ENCODE results near the gene OR4D6.
"Not testable (repeated sequence)": the region's sequence is repeated elsewhere in the genome, so short reads cannot be mapped to it uniquely, and the experiment has no call there.

Gene OR4D6

GRCh38 chr11:59437770-59438169 is 19.0 kb upstream of the OR4D6 start:
- Histone ChIP-seq H3K4me1 (ENCODE audit: insufficient read depth, low read length) (no peaks in the 10 kb centered on the region; the same call in 1 of the 2 replicates), H3K27me3 (ENCODE audit: insufficient read depth, low read length) (no peaks in the 10 kb centered on the region), H3K36me3 (ENCODE audit: insufficient read depth, low read depth, low read length) (no peaks in the 10 kb centered on the region)

GRCh38 chr11:59445624-59446023 is 11.1 kb upstream of the OR4D6 start:
- H3K27ac ChIP-seq (ENCODE audit: low read length); H3K4me3 ChIP-seq (ENCODE audit: low read length); H3K27me3 ChIP-seq (ENCODE audit: insufficient read depth, low read length); H3K4me1 ChIP-seq (ENCODE audit: insufficient read depth, low read length); H3K36me3 ChIP-seq (ENCODE audit: insufficient read depth, low read depth, low read length); H3K9ac ChIP-seq (ENCODE audit: low read depth, low read length); H3K9me3 ChIP-seq (ENCODE audit: insufficient read depth, low read depth, low read length): not testable (repeated sequence)

More at GRCh38 chr11:59437770-59438169, 19.0 kb upstream of the OR4D6 start:
- Histone ChIP-seq H3K9ac (ENCODE audit: low read depth, low read length) (no peak overlapping the region), H3K9me3 (ENCODE audit: insufficient read depth, low read depth, low read length) (no peaks in the 10 kb centered on the region), H3K4me3 (ENCODE audit: low read length) (no peak overlapping the region), H3K27ac (ENCODE audit: low read length) (no peak overlapping the region)

GRCh38 chr11:59448484-59448883 is 8.3 kb upstream of the OR4D6 start:
- Histone ChIP-seq H3K36me3 (ENCODE audit: insufficient read depth, low read depth, low read length) (no peaks in the 10 kb centered on the region), H3K4me1 (ENCODE audit: insufficient read depth, low read length) (no peaks in the 10 kb centered on the region), H3K27me3 (ENCODE audit: insufficient read depth, low read length) (no peaks in the 10 kb centered on the region), H3K4me3 (ENCODE audit: low read length) (no peak overlapping the region), H3K9ac (ENCODE audit: low read depth, low read length) (no peak overlapping the region), H3K27ac (ENCODE audit: low read length) (no peak overlapping the region), H3K9me3 (ENCODE audit: insufficient read depth, low read depth, low read length) (peaks cover 3% of the 10 kb centered on the region; the same call in 1 of the 2 replicates)

- H3K36me3 ChIP-seq (ENCODE audit: insufficient read depth, low read depth, low read length), result no peaks in the 10 kb centered on the region
- no peak overlapping the region for H3K4me3 ChIP-seq (ENCODE audit: low read length)
- H3K9ac ChIP-seq (ENCODE audit: low read depth, low read length), result no peak overlapping the region
- H3K4me1 ChIP-seq (ENCODE audit: insufficient read depth, low read length), result peaks cover 3% of the 10 kb centered on the region; the same call in 1 of the 2 replicates
- no peak overlapping the region for H3K27ac ChIP-seq (ENCODE audit: low read length)
- H3K9me3 ChIP-seq (ENCODE audit: insufficient read depth, low read depth, low read length), result no peaks in the 10 kb centered on the region
- H3K27me3 ChIP-seq (ENCODE audit: insufficient read depth, low read length), result no peaks in the 10 kb centered on the region
Observed at GRCh38 chr11:59459916-59460315, 3.2 kb downstream of the OR4D6 start.

- H3K36me3 ChIP-seq (ENCODE audit: insufficient read depth, low read depth, low read length), result no peaks in the 10 kb centered on the region
- no peak overlapping the region for H3K27ac ChIP-seq (ENCODE audit: low read length)
- H3K27me3 ChIP-seq (ENCODE audit: insufficient read depth, low read length), result no peaks in the 10 kb centered on the region
- no peak overlapping the region for H3K9ac ChIP-seq (ENCODE audit: low read depth, low read length)
- no peaks in the 10 kb centered on the region for H3K4me1 ChIP-seq (ENCODE audit: insufficient read depth, low read length)
- no peak overlapping the region for H3K4me3 ChIP-seq (ENCODE audit: low read length)
- no peaks in the 10 kb centered on the region for H3K9me3 ChIP-seq (ENCODE audit: insufficient read depth, low read depth, low read length)
Observed at GRCh38 chr11:59463190-59463641, 6.5 kb downstream of the OR4D6 start.

- H3K27ac ChIP-seq (ENCODE audit: low read length), result no peak within 1 kb of the TSS
- H3K9me3 ChIP-seq (ENCODE audit: insufficient read depth, low read depth, low read length), result no peaks in the 10 kb centered on the region
- no peaks in the 10 kb centered on the region for H3K36me3 ChIP-seq (ENCODE audit: insufficient read depth, low read depth, low read length)
- no peak within 1 kb of the TSS for H3K4me3 ChIP-seq (ENCODE audit: low read length)
- no peak within 1 kb of the TSS for H3K9ac ChIP-seq (ENCODE audit: low read depth, low read length)
- no peaks in the 10 kb centered on the region for H3K27me3 ChIP-seq (ENCODE audit: insufficient read depth, low read length)
- H3K4me1 ChIP-seq (ENCODE audit: insufficient read depth, low read length), result no peaks in the 10 kb centered on the region
Observed at GRCh38 chr11:59473015-59473414, 16.3 kb downstream of the OR4D6 start, which contains the start of gene OR4D10. Gene OR4D10, plus strand, starts transcription at chr11:59473315. Its CDS starts 4,115 bp downstream, at chr11:59477430.

- H3K27ac ChIP-seq (ENCODE audit: low read length), result no peak overlapping the region
- H3K4me3 ChIP-seq (ENCODE audit: low read length), result no peak overlapping the region
- H3K36me3 ChIP-seq (ENCODE audit: insufficient read depth, low read depth, low read length), result no peaks in the 10 kb centered on the region
- no peaks in the 10 kb centered on the region for H3K27me3 ChIP-seq (ENCODE audit: insufficient read depth, low read length)
- H3K9ac ChIP-seq (ENCODE audit: low read depth, low read length), result no peak overlapping the region
- H3K9me3 ChIP-seq (ENCODE audit: insufficient read depth, low read depth, low read length), result no peaks in the 10 kb centered on the region
- no peaks in the 10 kb centered on the region for H3K4me1 ChIP-seq (ENCODE audit: insufficient read depth, low read length)
Observed at GRCh38 chr11:59475176-59475575, 18.4 kb downstream of the OR4D6 start.

GRCh38 chr11:59479906-59480305 is 23.1 kb downstream of the OR4D6 start:
- Histone ChIP-seq H3K36me3 (ENCODE audit: insufficient read depth, low read depth, low read length) (no peaks in the 10 kb centered on the region), H3K27me3 (ENCODE audit: insufficient read depth, low read length) (no peaks in the 10 kb centered on the region), H3K4me3 (ENCODE audit: low read length) (no peak overlapping the region), H3K27ac (ENCODE audit: low read length) (no peak overlapping the region), H3K9me3 (ENCODE audit: insufficient read depth, low read depth, low read length) (no peaks in the 10 kb centered on the region), H3K9ac (ENCODE audit: low read depth, low read length) (no peak overlapping the region), H3K4me1 (ENCODE audit: insufficient read depth, low read length) (no peaks in the 10 kb centered on the region)

GRCh38 chr11:59480359-59480758 is 23.6 kb downstream of the OR4D6 start:
- no peaks in the 10 kb centered on the region for H3K4me1 ChIP-seq (ENCODE audit: insufficient read depth, low read length)
- H3K9me3 ChIP-seq (ENCODE audit: insufficient read depth, low read depth, low read length), result no peaks in the 10 kb centered on the region
- no peaks in the 10 kb centered on the region for H3K36me3 ChIP-seq (ENCODE audit: insufficient read depth, low read depth, low read length)
- no peak overlapping the region for H3K4me3 ChIP-seq (ENCODE audit: low read length)
- H3K27ac ChIP-seq (ENCODE audit: low read length), result no peak overlapping the region
- no peak overlapping the region for H3K9ac ChIP-seq (ENCODE audit: low read depth, low read length)
- no peaks in the 10 kb centered on the region for H3K27me3 ChIP-seq (ENCODE audit: insufficient read depth, low read length)

GRCh38 chr11:59501931-59502330 is 45.2 kb downstream of the OR4D6 start:
- Histone ChIP-seq H3K9me3 (ENCODE audit: insufficient read depth, low read depth, low read length) (no peaks in the 10 kb centered on the region), H3K36me3 (ENCODE audit: insufficient read depth, low read depth, low read length) (no peaks in the 10 kb centered on the region), H3K4me3 (ENCODE audit: low read length) (no peak overlapping the region), H3K4me1 (ENCODE audit: insufficient read depth, low read length) (no peaks in the 10 kb centered on the region), H3K9ac (ENCODE audit: low read depth, low read length) (no peak overlapping the region), H3K27me3 (ENCODE audit: insufficient read depth, low read length) (no peaks in the 10 kb centered on the region), H3K27ac (ENCODE audit: low read length) (no peak overlapping the region)

GRCh38 chr11:59503276-59503675 is 46.5 kb downstream of the OR4D6 start, which contains the start of gene OR4D11:
Gene OR4D11, plus strand, starts transcription at chr11:59503576. Its CDS starts 0 bp downstream, at chr11:59503576.
- H3K36me3 ChIP-seq (ENCODE audit: insufficient read depth, low read depth, low read length), result no peaks in the 10 kb centered on the region
- no peak within 1 kb of the TSS for H3K27ac ChIP-seq (ENCODE audit: low read length)
- H3K4me1 ChIP-seq (ENCODE audit: insufficient read depth, low read length), result no peaks in the 10 kb centered on the region
- no peaks in the 10 kb centered on the region for H3K9me3 ChIP-seq (ENCODE audit: insufficient read depth, low read depth, low read length)
- no peak within 1 kb of the TSS for H3K4me3 ChIP-seq (ENCODE audit: low read length)
- no peak within 1 kb of the TSS for H3K9ac ChIP-seq (ENCODE audit: low read depth, low read length)
- H3K27me3 ChIP-seq (ENCODE audit: insufficient read depth, low read length), result no peaks in the 10 kb centered on the region

All from iPS-20b (cell line).